GM12878 (cell line): Measurements from ENCODE around the gene PLXND1. TPM values are rescaled to one million over a fixed set of nuclear protein-coding genes. Genes with fewer than 3 reads are reported as not detected.
A peak's percentile ranks its signal among the peaks of the same experiment; 100 is the strongest.

Experiments
- ATAC-seq: fragments of 200-7000 bp; cut with Tn5 transposase; 3 replicates; pipeline ENCODE4 v1.9.1; 2020; ENCODE audit warnings: mild to moderate bottlenecking, moderate library complexity
- BruUV-seq: library from RNA; stranded (reverse); fragments of 400-500 nt; replicated peaks from 2 replicates; lab custom pipeline; 2021; lab: Mats Ljungman, UMichigan
- CTCF ChIA-PET: fragments of 300-600 bp; sonication (Branson Sonifier 250); formaldehyde crosslinking; extraction: SDS; loops from one replicate; lab custom pipeline; 2021; ENCODE audit warnings: inconsistent platforms; lab: Yijun Ruan, JAX
- POLR2A ChIA-PET: fragments of 350-600 bp; formaldehyde crosslinking; extraction: SDS; loops from one replicate; lab custom pipeline; 2021; ENCODE audit warnings: inconsistent platforms; lab: Charles Lee
- RAD21 ChIA-PET: fragments of 300-600 bp; sonication (Branson Sonifier 250); formaldehyde crosslinking; loops from one replicate; lab custom pipeline; 2023; ENCODE audit warnings: antibody characterized with exemption; ENCODE audit not compliant: unreplicated experiment; lab: Charles Lee
- SMC1A ChIA-PET: fragments of 300-600 bp; sonication (Branson Sonifier 250); formaldehyde crosslinking; loops from one replicate; lab custom pipeline; 2023; ENCODE audit not compliant: unreplicated experiment, uncharacterized antibody; lab: Charles Lee
- DNase-seq: peaks from one replicate; pipeline ENCODE4 v3.0.0-alpha.2; 2011; ENCODE audit warnings: low read depth, low spot score
- FAIRE-seq: peaks from 3 replicates; lab custom pipeline; 2011; peaks lifted over from hg19 to GRCh38; lab: Jason Lieb, UNC
- H2AFZ ChIP-seq: 2 replicates; pipeline ENCODE4 v1.6.0; 2011; ENCODE audit warnings: low read depth, low read length, control low read depth; ENCODE audit not compliant: control insufficient read depth
- H3K27ac ChIP-seq: 2 replicates; pipeline ENCODE4 v1.5.1; 2011; ENCODE audit warnings: control low read depth; ENCODE audit not compliant: control insufficient read depth, insufficient read depth
- H3K27me3 ChIP-seq, 2 experiments: replicated peaks in 1 of 2; 2 replicates each; pipeline versions ENCODE4 v1.6.0 to v1.6.1; 2011; ENCODE audit warnings: low read length in 1 of 2; ENCODE audit not compliant: control insufficient read depth in 2 of 2, insufficient read depth in 2 of 2
- H3K36me3 ChIP-seq, 2 experiments: 2 replicates each; pipeline ENCODE4 v1.5.1; 2011; ENCODE audit warnings: low read length in 1 of 2; ENCODE audit not compliant: control insufficient read depth in 2 of 2, insufficient read depth in 2 of 2
- H3K4me1 ChIP-seq: 2 replicates; pipeline ENCODE4 v1.6.1; 2011; ENCODE audit warnings: mild to moderate bottlenecking, low read length, moderate library complexity, mixed read lengths; ENCODE audit not compliant: control insufficient read depth, insufficient read depth
- H3K4me2 ChIP-seq: 2 replicates; pipeline ENCODE4 v1.6.0; 2011; ENCODE audit warnings: control low read depth; ENCODE audit not compliant: control insufficient read depth, insufficient read depth
- H3K4me3 ChIP-seq: fragments of 200-600 bp; sonication (generic); 2 replicates; pipeline ENCODE4 v1.5.1; 2016
- H3K79me2 ChIP-seq: 2 replicates; pipeline ENCODE4 v1.6.0; 2011; ENCODE audit warnings: low read length; ENCODE audit not compliant: control insufficient read depth, insufficient read depth
- H3K9ac ChIP-seq: 2 replicates; pipeline ENCODE4 v1.8.0; 2011; ENCODE audit warnings: low read length, control low read depth, mixed read lengths; ENCODE audit not compliant: control insufficient read depth, insufficient read depth
- H3K9me3 ChIP-seq: replicated peaks from 3 replicates; pipeline ENCODE4 v1.5.1; 2011; ENCODE audit warnings: mild to moderate bottlenecking, low read length; ENCODE audit not compliant: control insufficient read depth, insufficient read depth
- H4K20me1 ChIP-seq: 2 replicates; pipeline ENCODE4 v1.6.0; 2011; ENCODE audit not compliant: control insufficient read depth, insufficient read depth
- CEBPZ ChIP-seq: fragments of 150-350 bp; IDR thresholded peaks from 2 replicates; pipeline ENCODE4 v1.6.1; 2016; ENCODE audit warnings: low read depth, low read length
- ELK1 ChIP-seq: IDR thresholded peaks from 2 replicates; pipeline ENCODE4 v1.6.1; 2012; ENCODE audit warnings: low read depth, low read length, improper control_type of control experiment
- ETV6 ChIP-seq, 2 experiments: fragments of 450-650 bp in 1 of 2; IDR thresholded peaks in 1 of 2; conservative IDR thresholded peaks in 1 of 2; 2 replicates each; pipeline ENCODE4 v1.6.1; 2014; ENCODE audit warnings: antibody characterized with exemption in 1 of 2, borderline replicate concordance in 1 of 2, low read depth in 1 of 2, mild to moderate bottlenecking in 1 of 2, moderate library complexity in 1 of 2
- FOXM1 ChIP-seq: IDR thresholded peaks from 2 replicates; pipeline ENCODE4 v1.6.1; 2012; ENCODE audit warnings: low read depth, mild to moderate bottlenecking, inconsistent platforms, low read length, moderate library complexity
- NRF1 ChIP-seq: conservative IDR thresholded peaks from 2 replicates; pipeline ENCODE4 v1.6.1; 2011; ENCODE audit warnings: mild to moderate bottlenecking, low read depth, low read length, improper control_type of control experiment
- RAD21 ChIP-seq: IDR thresholded peaks from 2 replicates; pipeline ENCODE4 v1.6.1; 2011; ENCODE audit warnings: mild to moderate bottlenecking, low read depth, low read length, moderate library complexity; ENCODE audit not compliant: insufficient read depth
- SP1 ChIP-seq: IDR thresholded peaks from one replicate; pipeline ENCODE4 v1.6.1; 2011; ENCODE audit warnings: low read depth, low read length
- TCF12 ChIP-seq: IDR thresholded peaks from 2 replicates; pipeline ENCODE4 v1.6.1; 2011; ENCODE audit warnings: low read depth, mild to moderate bottlenecking, low read length
- TCF3 ChIP-seq: IDR thresholded peaks from 2 replicates; pipeline ENCODE4 v1.6.1; 2012; ENCODE audit warnings: low read depth, mild to moderate bottlenecking, low read length, borderline replicate concordance; ENCODE audit not compliant: insufficient read depth
- ZNF384 ChIP-seq: IDR thresholded peaks from 2 replicates; pipeline ENCODE4 v1.6.1; 2012; ENCODE audit warnings: low read depth, mild to moderate bottlenecking, low read length, improper control_type of control experiment, borderline replicate concordance
- WGBS: methylation state at CpG from one replicate; pipeline ENCODE4 v1.1.6; 2016; ENCODE audit warnings: low lambda C conversion rate; ENCODE audit not compliant: insufficient replicate concordance, insufficient coverage; ENCODE audit errors: missing lambda C conversion rate; 5-methylcytosine and 5-hydroxymethylcytosine counted together
- in situ Hi-C: fragments of 300-500 bp; cut with MboI; formaldehyde crosslinking; loops from 9 replicates; pipeline ENCODE4 v1.14.3; 2018; ENCODE audit warnings: mixed read lengths
- intact Hi-C: fragments of 100-400 bp; cut with micrococcal nuclease; formaldehyde crosslinking; loops from one replicate; pipeline ENCODE4 v1.14.2; 2022; ENCODE audit not compliant: unreplicated experiment
- polyA plus RNA-seq, 11 experiments: library from polyadenylated mRNA; depleted of rRNA in 4 of 11; unstranded in 6 of 11; stranded (reverse) in 5 of 11; fragments of >200 nt; fragmentation: Nextera tagmentation in 4 of 11; fragmentation: Illumina TruSeq in 1 of 11; extraction: Ambion mirVana in 4 of 11; extraction: Trizol in 1 of 11; gene quantifications; 1 replicate in 1 of 11; 2 replicates in 10 of 11; pipeline versions ENCODE4 v1.2.1 to v1.2.3, GENCODE V29; 2011 to 2016; ENCODE audit warnings: inconsistent platforms in 2 of 11, missing spikeins in 2 of 11, low read depth in 1 of 11
- total RNA-seq, 4 experiments: library from RNA; depleted of rRNA in 3 of 4; stranded (reverse); fragments of >200 nt in 3 of 4; fragmentation: Illumina TruSeq in 1 of 4; extraction: Trizol in 1 of 4; gene quantifications; 2 replicates each; pipeline versions ENCODE4 v1.2.1 to v1.2.3, GENCODE V29; 2013 to 2021
- TF ChIP-seq, protein P1 (sequence below): IDR thresholded peaks from 2 replicates; pipeline ENCODE4 v1.6.1; 2012; ENCODE audit warnings: low read length, inconsistent platforms
- TF ChIP-seq, protein P2 (sequence below): IDR thresholded peaks from 2 replicates; pipeline ENCODE4 v1.6.1; 2011; ENCODE audit warnings: low read depth, low read length, improper control_type of control experiment, borderline replicate concordance

PLXND1 gene
- total and polyA plus RNA-seq, 10 of the 15 experiments (the other 5 are each of a cell fraction or from before 2014, with no cell fraction given): 0.01 to 2.3 (median 0.72) TPM; not detected in 7

GRCh38 chr3:129629011-129629410 lies 22.5 kb upstream of the PLXND1 start (continued):
- no peak for TF ChIP-seq ELK1
- TF ChIP-seq, protein P1, sequence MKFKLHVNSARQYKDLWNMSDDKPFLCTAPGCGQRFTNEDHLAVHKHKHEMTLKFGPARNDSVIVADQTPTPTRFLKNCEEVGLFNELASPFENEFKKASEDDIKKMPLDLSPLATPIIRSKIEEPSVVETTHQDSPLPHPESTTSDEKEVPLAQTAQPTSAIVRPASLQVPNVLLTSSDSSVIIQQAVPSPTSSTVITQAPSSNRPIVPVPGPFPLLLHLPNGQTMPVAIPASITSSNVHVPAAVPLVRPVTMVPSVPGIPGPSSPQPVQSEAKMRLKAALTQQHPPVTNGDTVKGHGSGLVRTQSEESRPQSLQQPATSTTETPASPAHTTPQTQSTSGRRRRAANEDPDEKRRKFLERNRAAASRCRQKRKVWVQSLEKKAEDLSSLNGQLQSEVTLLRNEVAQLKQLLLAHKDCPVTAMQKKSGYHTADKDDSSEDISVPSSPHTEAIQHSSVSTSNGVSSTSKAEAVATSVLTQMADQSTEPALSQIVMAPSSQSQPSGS: no peak
- no peak for TF ChIP-seq RAD21

GRCh38 chr3:129628169-129628522 lies 21.7 kb upstream of the PLXND1 start:
- DNase-seq: no peak
- Histone ChIP-seq H3K79me2 (no peaks in the 10 kb centered on the region; the same call in 1 of the 2 replicates), H3K4me2 (peak overlapping the region; percentile 99), H4K20me1 (no peaks in the 10 kb centered on the region), H3K27ac (no peak overlapping the region), H3K36me3 (no peaks in the 10 kb centered on the region), H3K4me3 (peak overlapping the region; percentile 84; the same call in 1 of the 2 replicates), H3K27me3 (no peaks in the 10 kb centered on the region; a peak in 1 of 4 replicates), H3K4me1 (no peaks in the 10 kb centered on the region; the same call in 1 of the 2 replicates), H2AFZ (peak overlapping the region; percentile 96), H3K9me3 (no peaks in the 10 kb centered on the region), H3K9ac (no peak overlapping the region; the same call in 1 of the 2 replicates)
- intact Hi-C loops: loop anchor here (1.0 to 10.0 kb wide), 3 partner anchors 197 to 306 kb away; no protein-coding TSS in a partner anchor
- 20% methylated on average over 9 of the region's 9 CpGs for WGBS
- ChIA-PET POLR2A (interaction anchor here (1.9 kb wide), 1 partner anchor 264 kb away, joined by 6 read pairs; no protein-coding TSS in a partner anchor), CTCF (interaction anchor here (1.0 to 4.3 kb wide), 16 partner anchors 10 to 306 kb away, joined by 3 to 30 read pairs (median 4); no protein-coding TSS in a partner anchor), SMC1A (interaction anchor here (0.9 to 2.1 kb wide), 7 partner anchors 10 to 266 kb away, joined by 3 to 12 read pairs (median 4); partner anchors contain the start of gene TMCC1), RAD21 (interaction anchor here (1.2 to 1.7 kb wide), 4 partner anchors 138 to 314 kb away, joined by 4 to 12 read pairs (median 5); no protein-coding TSS in a partner anchor)
- no peak for ATAC-seq
- in situ Hi-C loops: no loop called here
- TF ChIP-seq NRF1 (no peak), TCF12 (no peak), SP1 (no peak), ETV6 (conservative IDR thresholded peaks at IDR 0.05 in 1 of 2, IDR thresholded peaks at IDR 0.05 in 1 of 2; ENCODE audit: borderline replicate concordance in 1 of 2, low read depth in 1 of 2) (no peak), FOXM1 (no peak), ZNF384 (no peak), CEBPZ (no peak), TCF3 (no peak)
- TF ChIP-seq, protein P2, sequence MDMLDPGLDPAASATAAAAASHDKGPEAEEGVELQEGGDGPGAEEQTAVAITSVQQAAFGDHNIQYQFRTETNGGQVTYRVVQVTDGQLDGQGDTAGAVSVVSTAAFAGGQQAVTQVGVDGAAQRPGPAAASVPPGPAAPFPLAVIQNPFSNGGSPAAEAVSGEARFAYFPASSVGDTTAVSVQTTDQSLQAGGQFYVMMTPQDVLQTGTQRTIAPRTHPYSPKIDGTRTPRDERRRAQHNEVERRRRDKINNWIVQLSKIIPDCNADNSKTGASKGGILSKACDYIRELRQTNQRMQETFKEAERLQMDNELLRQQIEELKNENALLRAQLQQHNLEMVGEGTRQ: no peak
- BruUV-seq: no TSS peak
- no peak for FAIRE-seq
